NCI-H128 (cell line): ENCODE results near the gene LY6G5C.
"Not testable (repeated sequence)": the region's sequence is repeated elsewhere in the genome, so short reads cannot be mapped to it uniquely, and the experiment has no call there.

Source experiments
- DNase-seq: peaks from one replicate; lab custom pipeline; 2025; ENCODE audit not compliant: unreplicated experiment; lab: John Stamatoyannopoulos, UW

The LY6G5C gene

GRCh38 chr6:31715022-31715958, 34.4 kb upstream of the LY6G5C start, which contains the start of gene LY6G6D:
Gene LY6G6D (plus strand): TSS chr6:31715348. CDS start chr6:31715356, 8 bp downstream.
- no peak for DNase-seq

GRCh38 chr6:31713991-31714684, 33.3 kb upstream of the LY6G5C start:
- DNase-seq: no peak

- DNase-seq: no peak
Measured at GRCh38 chr6:31713465-31713864, 32.6 kb upstream of the LY6G5C start.

GRCh38 chr6:31712296-31712695, 31.4 kb upstream of the LY6G5C start:
- no peak for DNase-seq

- DNase-seq: no peak
Measured at GRCh38 chr6:31711233-31711632, 30.4 kb upstream of the LY6G5C start.

- DNase-seq: no peak
Measured at GRCh38 chr6:31710523-31711219, 29.8 kb upstream of the LY6G5C start.

GRCh38 chr6:31709157-31709556, 28.3 kb upstream of the LY6G5C start:
- not testable (repeated sequence) for DNase-seq

- no peak for DNase-seq
Measured at GRCh38 chr6:31708224-31708623, 27.4 kb upstream of the LY6G5C start.

GRCh38 chr6:31707701-31708100, 26.8 kb upstream of the LY6G5C start:
- no peak for DNase-seq

GRCh38 chr6:31706599-31706998, 25.7 kb upstream of the LY6G5C start, which contains the start of gene LY6G6F:
Gene LY6G6F (plus strand): TSS chr6:31706866. CDS start chr6:31706907, 41 bp downstream.
- DNase-seq: no peak

- no peak for DNase-seq
Measured at GRCh38 chr6:31705931-31706330, 25.1 kb upstream of the LY6G5C start.

GRCh38 chr6:31702819-31703716, 22.2 kb upstream of the LY6G5C start, which contains the start of gene ABHD16A:
Gene ABHD16A (minus strand): TSS chr6:31703324. CDS start chr6:31703281, 43 bp downstream.
- peak; percentile 89 for DNase-seq

GRCh38 chr6:31702405-31702818, 21.5 kb upstream of the LY6G5C start:
- DNase-seq: no peak

GRCh38 chr6:31701666-31702404, 21.0 kb upstream of the LY6G5C start:
- no peak for DNase-seq

- no peak for DNase-seq
Measured at GRCh38 chr6:31700740-31701401, 20.0 kb upstream of the LY6G5C start.

- DNase-seq: no peak
Measured at GRCh38 chr6:31697555-31697954, 16.7 kb upstream of the LY6G5C start.

- DNase-seq: no peak
Measured at GRCh38 chr6:31693535-31693934, 12.7 kb upstream of the LY6G5C start.

GRCh38 chr6:31692886-31693285, 12.0 kb upstream of the LY6G5C start:
- DNase-seq: no peak

GRCh38 chr6:31692353-31692752, 11.5 kb upstream of the LY6G5C start:
- no peak for DNase-seq
